IMR-90 (cell line): Measurements from ENCODE around the gene SHISA6. TPM values are rescaled to one million over a fixed set of nuclear protein-coding genes. Genes with fewer than 3 reads are reported as not detected.

Experiments
- ATAC-seq: fragments of 200-7000 bp; cut with Tn5 transposase; 2 replicates; pipeline ENCODE4 v1.9.1; 2020; ENCODE audit warnings: low read depth, mild to moderate bottlenecking, moderate library complexity
- BruUV-seq: library from RNA; stranded (reverse); fragments of 400-500 nt; replicated peaks from 2 replicates; lab custom pipeline; 2021; lab: Mats Ljungman, UMichigan
- CTCF ChIA-PET: fragments of 300-600 bp; formaldehyde crosslinking; extraction: SDS; loops from one replicate; lab custom pipeline; 2021; ENCODE audit warnings: antibody characterized with exemption; lab: Yijun Ruan, JAX
- POLR2A ChIA-PET: fragments of 300-600 bp; sonication (Branson Sonifier 250); formaldehyde crosslinking; loops from one replicate; lab custom pipeline; 2022; ENCODE audit warnings: antibody characterized with exemption; ENCODE audit not compliant: unreplicated experiment; lab: Charles Lee
- DNase-seq: peaks from one replicate; pipeline ENCODE4 v3.0.0; 2013
- H2AFZ ChIP-seq: replicated peaks from 2 replicates; pipeline ENCODE3; 2013; ENCODE audit warnings: low read length, mild to moderate bottlenecking; ENCODE audit not compliant: poor library complexity
- H2AK5ac ChIP-seq: 2 replicates; pipeline ENCODE4 v1.6.1; 2013; ENCODE audit warnings: low read depth, low read length, inconsistent platforms
- H2AK9ac ChIP-seq: replicated peaks from 2 replicates; pipeline ENCODE3; 2013; ENCODE audit warnings: mild to moderate bottlenecking, low read depth, low read length, moderate library complexity; ENCODE audit not compliant: poor library complexity
- H2BK120ac ChIP-seq: 2 replicates; pipeline ENCODE4 v1.6.1; 2013; ENCODE audit warnings: low read depth, low read length, inconsistent platforms
- H2BK15ac ChIP-seq: 3 replicates; pipeline ENCODE4 v1.6.1; 2013; ENCODE audit warnings: low read depth, low read length, inconsistent platforms
- H2BK20ac ChIP-seq: 2 replicates; pipeline ENCODE4 v1.6.1; 2013; ENCODE audit warnings: low read depth, mild to moderate bottlenecking, inconsistent platforms, low read length, moderate library complexity
- H2BK5ac ChIP-seq: 2 replicates; pipeline ENCODE4 v1.6.1; 2013; ENCODE audit warnings: mild to moderate bottlenecking, low read depth, low read length, inconsistent platforms; ENCODE audit not compliant: poor library complexity, severe bottlenecking
- H3K14ac ChIP-seq: replicated peaks from 2 replicates; pipeline ENCODE4 v1.6.1; 2013; ENCODE audit warnings: low read depth, low read length, inconsistent platforms
- H3K18ac ChIP-seq: 2 replicates; pipeline ENCODE4 v1.6.1; 2013; ENCODE audit warnings: low read depth, low read length, control low read depth
- H3K23ac ChIP-seq: 2 replicates; pipeline ENCODE4 v1.6.1; 2013; ENCODE audit warnings: low read depth, low read length, inconsistent platforms
- H3K27ac ChIP-seq: 2 replicates; pipeline ENCODE4 v1.5.1; 2013; ENCODE audit warnings: mild to moderate bottlenecking, control low read depth, low read length; ENCODE audit not compliant: insufficient read depth
- H3K27me3 ChIP-seq: 2 replicates; pipeline ENCODE4 v1.6.1; 2013; ENCODE audit warnings: low read length; ENCODE audit not compliant: control insufficient read depth, insufficient read depth
- H3K36me3 ChIP-seq: 2 replicates; pipeline ENCODE4 v1.6.1; 2013; ENCODE audit warnings: low read length, mixed read lengths; ENCODE audit not compliant: control insufficient read depth, insufficient read depth
- H3K4ac ChIP-seq: 2 replicates; pipeline ENCODE4 v1.6.1; 2013; ENCODE audit warnings: low read depth, low read length, inconsistent platforms
- H3K4me1 ChIP-seq: 2 replicates; pipeline ENCODE4 v1.6.1; 2013; ENCODE audit warnings: low read length, mixed read lengths; ENCODE audit not compliant: control insufficient read depth, insufficient read depth
- H3K4me2 ChIP-seq: 2 replicates; pipeline ENCODE4 v1.6.1; 2013; ENCODE audit warnings: low read depth, mild to moderate bottlenecking, control low read depth, low read length, moderate library complexity
- H3K4me3 ChIP-seq: 2 replicates; pipeline ENCODE4 v1.5.1; 2013; ENCODE audit warnings: low read depth, mild to moderate bottlenecking, control low read depth, low read length, moderate library complexity; ENCODE audit not compliant: insufficient read depth
- H3K56ac ChIP-seq: 2 replicates; pipeline ENCODE4 v1.6.1; 2013; ENCODE audit warnings: low read length, inconsistent platforms; ENCODE audit not compliant: insufficient read depth; ENCODE audit errors: extremely low read depth
- H3K79me1 ChIP-seq, 2 experiments: 2 replicates each; pipeline ENCODE4 v1.6.1; 2013; ENCODE audit warnings: low read length in 2 of 2, inconsistent platforms in 1 of 2, low read depth in 1 of 2
- H3K9ac ChIP-seq: 2 replicates; pipeline ENCODE4 v1.6.1; 2013; ENCODE audit warnings: low read depth, low read length, control low read depth
- H3K9me1 ChIP-seq: 2 replicates; pipeline ENCODE4 v1.6.1; 2013; ENCODE audit warnings: low read length, inconsistent platforms; ENCODE audit not compliant: insufficient read depth
- H3K9me3 ChIP-seq: 2 replicates; pipeline ENCODE4 v1.6.1; 2013; ENCODE audit warnings: low read length; ENCODE audit not compliant: control insufficient read depth, insufficient read depth
- H4K20me1 ChIP-seq: 2 replicates; pipeline ENCODE4 v1.6.1; 2013; ENCODE audit warnings: low read length, inconsistent platforms; ENCODE audit not compliant: insufficient read depth
- H4K5ac ChIP-seq: 2 replicates; pipeline ENCODE4 v1.6.1; 2013; ENCODE audit warnings: mild to moderate bottlenecking, low read depth, low read length, control low read depth
- H4K8ac ChIP-seq, 2 experiments: 2 replicates each; pipeline ENCODE4 v1.6.1; 2013; ENCODE audit warnings: low read depth in 2 of 2, low read length in 2 of 2, control low read depth in 1 of 2, inconsistent platforms in 1 of 2
- H4K91ac ChIP-seq: 2 replicates; pipeline ENCODE4 v1.6.1; 2013; ENCODE audit warnings: low read depth, low read length, inconsistent platforms; ENCODE audit not compliant: insufficient read depth
- BHLHE40 ChIP-seq: fragments of 150-350 bp; IDR thresholded peaks from 2 replicates; pipeline ENCODE4 v1.6.1; 2016; ENCODE audit warnings: mild to moderate bottlenecking, low read depth, low read length
- CEBPB ChIP-seq: IDR thresholded peaks from 2 replicates; pipeline ENCODE4 v1.6.1; 2012; ENCODE audit warnings: low read depth, low read length, improper control_type of control experiment
- CHD1 ChIP-seq: IDR thresholded peaks from 2 replicates; pipeline ENCODE4 v1.6.1; 2012; ENCODE audit warnings: low read depth, low read length, improper control_type of control experiment
- CTCF ChIP-seq: conservative IDR thresholded peaks from 2 replicates; pipeline ENCODE4 v1.5.1; 2012; ENCODE audit warnings: mild to moderate bottlenecking, low read depth, low read length, improper control_type of control experiment
- ELK1 ChIP-seq: fragments of 150-350 bp; IDR thresholded peaks from 2 replicates; pipeline ENCODE4 v1.6.1; 2016; ENCODE audit warnings: low read depth, mild to moderate bottlenecking, low read length, moderate library complexity, borderline replicate concordance
- FOS ChIP-seq: fragments of 150-350 bp; IDR thresholded peaks from 2 replicates; pipeline ENCODE4 v1.6.1; 2016; ENCODE audit warnings: low read depth, low read length
- MAFK ChIP-seq: IDR thresholded peaks from 2 replicates; pipeline ENCODE4 v1.6.1; 2012; ENCODE audit warnings: low read depth, low read length, improper control_type of control experiment
- MAZ ChIP-seq: IDR thresholded peaks from 2 replicates; pipeline ENCODE4 v1.6.1; 2012; ENCODE audit warnings: low read depth, mild to moderate bottlenecking, low read length, improper control_type of control experiment, moderate library complexity, borderline replicate concordance
- NFE2L2 ChIP-seq: fragments of 150-350 bp; IDR thresholded peaks from 2 replicates; pipeline ENCODE4 v1.6.1; 2016; ENCODE audit warnings: low read depth, mild to moderate bottlenecking, low read length
- POLR2A ChIP-seq: IDR thresholded peaks from 2 replicates; pipeline ENCODE4 v1.6.1; 2012; ENCODE audit warnings: mild to moderate bottlenecking, low read depth, low read length
- RAD21 ChIP-seq: IDR thresholded peaks from 2 replicates; pipeline ENCODE4 v1.6.1; 2012; ENCODE audit warnings: low read length, improper control_type of control experiment
- RFX5 ChIP-seq: IDR thresholded peaks from 2 replicates; pipeline ENCODE4 v1.8.0; 2012; ENCODE audit warnings: low read depth, mild to moderate bottlenecking, low read length, moderate library complexity
- SMC3 ChIP-seq: fragments of 150-350 bp; IDR thresholded peaks from 2 replicates; pipeline ENCODE4 v1.6.1; 2016; ENCODE audit warnings: low read depth, mild to moderate bottlenecking, antibody characterized with exemption, low read length, moderate library complexity
- USF2 ChIP-seq: fragments of 150-350 bp; IDR thresholded peaks from 2 replicates; pipeline ENCODE4 v1.6.1; 2017; ENCODE audit warnings: mild to moderate bottlenecking, antibody characterized with exemption, low read length, low read depth
- WGBS, 2 experiments: methylation state at CpG; one replicate each; pipeline versions ENCODE4 v1.1.5 to v1.1.7; 2013; ENCODE audit warnings: missing lambda C conversion rate in 2 of 2; ENCODE audit not compliant: insufficient read length in 1 of 2; ENCODE audit errors: extremely low coverage in 2 of 2; 5-methylcytosine and 5-hydroxymethylcytosine counted together
- dilution Hi-C: fragments of 300-500 bp; cut with HindIII; formaldehyde crosslinking; loops from one replicate; pipeline ENCODE4 v1.14.3; 2018; ENCODE audit warnings: low sequenced_read_pairs; ENCODE audit not compliant: unreplicated experiment
- in situ Hi-C: fragments of 300-500 bp; cut with MboI; formaldehyde crosslinking; loops from 3 replicates; pipeline ENCODE4 v1.14.3; 2019; ENCODE audit warnings: low sequenced_read_pairs, inconsistent platforms, mixed read lengths
- intact Hi-C: fragments of 100-400 bp; cut with micrococcal nuclease; formaldehyde crosslinking; loops from 2 replicates; pipeline ENCODE4 v1.10.0; 2022
- polyA plus RNA-seq, 3 experiments: library from polyadenylated mRNA; depleted of rRNA; stranded (reverse); fragments of >200 nt; gene quantifications; 2 replicates each; pipeline ENCODE4 v1.2.3, GENCODE V29; 2012; ENCODE audit warnings: low replicate concordance in 1 of 3
- total RNA-seq: library from RNA; depleted of rRNA; stranded (reverse); fragments of >200 nt; gene quantifications from 2 replicates; pipeline ENCODE4 v1.2.3, GENCODE V29; 2012

SHISA6 gene
- total and polyA plus RNA-seq, 2 of the 4 experiments (the other 2 are of a cell fraction), result not detected

GRCh38 chr17:11278992-11279270 lies 37.9 kb downstream of the SHISA6 start:
- Histone ChIP-seq H2BK5ac (no peak overlapping the region), H2AFZ (no peak overlapping the region), H4K91ac (no peak overlapping the region), H3K27me3 (no peaks in the 10 kb centered on the region), H3K4ac (no peak overlapping the region), H3K18ac (no peak overlapping the region), H2AK9ac (no peak overlapping the region), H3K14ac (no peak overlapping the region), H3K36me3 (no peaks in the 10 kb centered on the region), H3K56ac (no peak overlapping the region), H3K9me1 (no peaks in the 10 kb centered on the region), H4K20me1 (no peaks in the 10 kb centered on the region), H2BK120ac (no peak overlapping the region), H3K4me2 (no peak overlapping the region), H2BK15ac (no peak overlapping the region), H3K4me3 (no peak overlapping the region), H3K27ac (no peak overlapping the region), H2BK20ac (no peak overlapping the region), H4K8ac (no peak overlapping the region), H3K9ac (no peak overlapping the region), H3K9me3 (peaks cover 27% of the 10 kb centered on the region), H2AK5ac (no peak overlapping the region), H3K79me1 (no peaks in the 10 kb centered on the region), H3K4me1 (no peaks in the 10 kb centered on the region), H4K5ac (no peak overlapping the region), H3K23ac (no peak overlapping the region)
- ATAC-seq, result no peak
- no TSS peak for BruUV-seq
- POLR2A ChIA-PET, result no interaction called here
- intact Hi-C loops (no loop called here), in situ Hi-C loops (no loop called here), dilution Hi-C loops (no loop called here)
- WGBS, 2 experiments, result no CpG with 5 or more reads among the region's 3 CpGs
- no peak for TF ChIP-seq USF2
- no peak for TF ChIP-seq POLR2A
- TF ChIP-seq SMC3, result no peak
- TF ChIP-seq CEBPB, result no peak
- TF ChIP-seq MAFK, result no peak
- no peak for TF ChIP-seq NFE2L2
- TF ChIP-seq FOS, result no peak
- no peak for TF ChIP-seq MAZ
- no peak for TF ChIP-seq CTCF
- no peak for TF ChIP-seq ELK1
- TF ChIP-seq RFX5, result no peak
- no peak for TF ChIP-seq RAD21
- no peak for TF ChIP-seq CHD1
- no peak for TF ChIP-seq BHLHE40
- CTCF ChIA-PET, result no interaction called here
- no peak for DNase-seq
